Measurements from ENCODE around the gene ENOSF1. TPM values are rescaled to one million over a fixed set of nuclear protein-coding genes. Genes with fewer than 3 reads are reported as not detected.
A peak's percentile ranks its signal among the peaks of the same experiment; 100 is the strongest.
"Not testable (repeated sequence)": the region's sequence is repeated elsewhere in the genome, so short reads cannot be mapped to it uniquely, and the experiment has no call there.

Gene ENOSF1
- total RNA-seq, 4 donors from 2014 or later, result 57.5 to 192 (median 101) TPM

DNA sequence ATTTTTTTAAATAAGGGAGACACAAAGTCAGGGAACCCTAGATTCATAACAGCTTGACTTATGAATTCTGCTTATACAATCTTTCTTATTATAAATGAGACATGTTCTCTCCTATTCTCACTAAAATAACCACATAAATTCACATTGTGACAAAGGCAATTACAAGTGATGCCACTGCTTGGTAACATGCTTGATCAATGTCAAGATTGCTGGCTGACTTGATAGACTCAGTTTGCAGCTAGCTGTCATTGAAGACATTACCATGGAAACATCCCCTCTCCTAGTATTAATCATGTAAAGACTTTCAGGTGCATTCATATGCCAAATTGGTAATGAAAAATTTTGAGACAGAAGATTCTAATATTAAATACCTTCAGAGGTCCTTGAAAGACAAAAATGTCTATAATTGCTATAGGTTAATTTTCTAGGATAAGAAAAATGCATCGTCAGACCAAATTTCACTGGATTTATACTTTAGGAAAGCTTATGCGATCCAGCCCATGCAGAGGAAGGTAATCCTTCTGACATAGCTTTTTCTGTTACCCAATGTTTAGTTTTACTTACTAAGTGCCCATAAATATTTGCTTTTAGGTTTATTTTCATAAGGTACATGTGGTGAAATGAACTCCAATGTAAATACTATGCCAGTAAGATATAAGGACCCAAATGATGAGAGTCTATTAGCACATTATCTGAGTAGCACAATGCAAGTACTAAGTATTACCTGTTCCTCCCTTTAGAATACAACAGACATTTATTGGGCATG is 32.6 kb upstream of the ENOSF1 start:
- no peaks in the 10 kb centered on the region for H3K4me1 ChIP-seq
- intact Hi-C loops (cut with DNase I), result loop anchor here (5.0 kb wide), 1 partner anchor 87 kb away; no protein-coding TSS in a partner anchor
- no peaks in the 10 kb centered on the region for H3K9me3 ChIP-seq
- H3K27me3 ChIP-seq, result no peaks in the 10 kb centered on the region
- H3K27ac ChIP-seq, result no peak overlapping the region
- WGBS, 2 donors, result 97% methylated on average over 2 of the region's 2 CpGs
- no peak overlapping the region for H3K4me3 ChIP-seq (replicated peaks in 1 of 3)
- H3K36me3 ChIP-seq, result no peaks in the 10 kb centered on the region
- DNase-seq, result no peak
- TF ChIP-seq, protein P1, sequence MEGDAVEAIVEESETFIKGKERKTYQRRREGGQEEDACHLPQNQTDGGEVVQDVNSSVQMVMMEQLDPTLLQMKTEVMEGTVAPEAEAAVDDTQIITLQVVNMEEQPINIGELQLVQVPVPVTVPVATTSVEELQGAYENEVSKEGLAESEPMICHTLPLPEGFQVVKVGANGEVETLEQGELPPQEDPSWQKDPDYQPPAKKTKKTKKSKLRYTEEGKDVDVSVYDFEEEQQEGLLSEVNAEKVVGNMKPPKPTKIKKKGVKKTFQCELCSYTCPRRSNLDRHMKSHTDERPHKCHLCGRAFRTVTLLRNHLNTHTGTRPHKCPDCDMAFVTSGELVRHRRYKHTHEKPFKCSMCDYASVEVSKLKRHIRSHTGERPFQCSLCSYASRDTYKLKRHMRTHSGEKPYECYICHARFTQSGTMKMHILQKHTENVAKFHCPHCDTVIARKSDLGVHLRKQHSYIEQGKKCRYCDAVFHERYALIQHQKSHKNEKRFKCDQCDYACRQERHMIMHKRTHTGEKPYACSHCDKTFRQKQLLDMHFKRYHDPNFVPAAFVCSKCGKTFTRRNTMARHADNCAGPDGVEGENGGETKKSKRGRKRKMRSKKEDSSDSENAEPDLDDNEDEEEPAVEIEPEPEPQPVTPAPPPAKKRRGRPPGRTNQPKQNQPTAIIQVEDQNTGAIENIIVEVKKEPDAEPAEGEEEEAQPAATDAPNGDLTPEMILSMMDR (IDR thresholded peaks at IDR 0.05), result no peak
- TF ChIP-seq POLR2A (IDR thresholded peaks at IDR 0.05), result no peak

DNA sequence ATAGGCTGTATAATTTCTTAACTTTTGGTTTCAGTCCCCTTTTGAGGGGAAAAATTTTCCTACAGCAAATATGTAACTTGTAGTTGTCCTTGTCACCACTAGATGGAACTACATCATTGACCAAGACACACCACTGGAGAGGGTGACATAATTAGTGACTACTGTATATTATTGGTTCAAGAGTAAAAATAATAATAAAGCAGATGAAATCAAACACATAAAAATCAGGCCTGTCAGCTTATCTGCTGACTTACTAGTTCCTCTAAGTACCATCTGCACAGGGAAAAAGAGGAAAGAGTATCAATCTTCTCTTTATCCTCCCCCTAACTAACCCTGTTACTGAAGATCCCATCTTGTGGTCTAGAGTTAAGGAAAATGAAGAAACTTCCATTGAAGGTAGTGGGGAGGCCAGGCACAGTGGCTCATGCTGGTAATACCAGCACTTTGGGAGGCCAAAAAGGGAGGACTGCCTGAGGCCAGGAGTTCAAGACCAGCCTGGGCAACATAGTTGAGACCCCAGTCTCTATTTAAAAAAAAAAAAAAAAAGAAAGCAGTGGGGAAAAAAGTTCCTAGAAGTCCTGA is 29.6 kb upstream of the ENOSF1 start:
- no peak for DNase-seq
- intact Hi-C loops (cut with DNase I), result loop anchor here (5.0 kb wide), 1 partner anchor 90 kb away; no protein-coding TSS in a partner anchor
- Histone ChIP-seq H3K4me3 (replicated peaks in 1 of 3) (no peak overlapping the region), H3K27me3 (no peaks in the 10 kb centered on the region), H3K27ac (no peak overlapping the region), H3K36me3 (peaks cover 0 to 5% of the 10 kb centered on the region in 2 donors), H3K9me3 (no peaks in the 10 kb centered on the region), H3K4me1 (no peaks in the 10 kb centered on the region)
- TF ChIP-seq, protein P1 (IDR thresholded peaks at IDR 0.05), result peak; percentile 44 to 87 (median 72)
- no peak for TF ChIP-seq POLR2A (IDR thresholded peaks at IDR 0.05)

DNA sequence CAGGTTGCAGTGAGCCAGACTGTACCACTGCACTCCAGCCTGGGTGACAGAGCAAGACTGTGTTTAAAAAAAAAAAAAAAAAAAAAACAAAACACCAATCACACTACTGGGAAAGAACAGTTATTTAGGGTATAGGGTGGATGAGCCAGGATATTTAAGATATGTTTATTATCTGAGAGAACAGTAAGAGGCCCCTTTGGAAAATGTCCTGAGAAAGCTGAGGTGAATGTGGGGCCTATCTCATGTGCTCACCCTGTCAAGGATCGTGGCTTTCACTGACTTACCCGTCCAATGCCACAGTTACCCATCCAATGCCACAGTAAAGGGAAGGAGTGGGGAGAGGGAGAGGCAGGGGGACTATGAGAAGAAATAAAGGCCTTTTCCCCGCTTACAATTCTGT is 19.9 kb upstream of the ENOSF1 start:
- Histone ChIP-seq H3K27ac (no peak overlapping the region), H3K27me3 (no peaks in the 10 kb centered on the region), H3K9me3 (no peaks in the 10 kb centered on the region), H3K4me3 (replicated peaks in 1 of 3) (no peak overlapping the region), H3K4me1 (no peaks in the 10 kb centered on the region), H3K36me3 (peaks cover 8 to 13% of the 10 kb centered on the region in 2 donors)
- TF ChIP-seq, protein P1 (IDR thresholded peaks at IDR 0.05), result no peak
- no peak for TF ChIP-seq POLR2A (IDR thresholded peaks at IDR 0.05)
- WGBS, 2 donors, result 96 to 97% methylated on average over 3 of the region's 3 CpGs
- intact Hi-C loops (cut with DNase I), result no loop called here
- DNase-seq, result no peak

DNA sequence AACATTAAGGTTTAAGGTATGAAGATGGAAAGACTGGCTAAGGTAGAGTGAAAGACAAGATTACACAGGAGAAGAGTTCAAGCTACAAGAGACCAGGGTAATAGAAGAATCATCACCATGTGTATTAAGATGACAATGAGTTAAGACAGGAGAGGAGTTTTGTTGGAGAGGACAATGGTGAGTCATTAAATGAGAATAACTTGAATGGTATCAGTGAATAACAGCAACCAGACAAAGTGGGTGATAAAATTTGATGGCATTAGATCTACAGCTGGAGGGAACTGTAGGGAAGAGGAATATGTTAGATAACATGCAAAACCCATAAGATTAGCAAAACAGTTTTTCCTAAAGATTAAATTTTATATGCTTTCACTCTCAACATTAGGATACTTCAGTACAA is 18.8 kb upstream of the ENOSF1 start:
- Histone ChIP-seq H3K9me3 (no peaks in the 10 kb centered on the region), H3K4me3 (replicated peaks in 1 of 3) (no peak overlapping the region), H3K27ac (no peak overlapping the region), H3K27me3 (no peaks in the 10 kb centered on the region), H3K36me3 (peaks cover 6 to 8% of the 10 kb centered on the region in 2 donors), H3K4me1 (no peaks in the 10 kb centered on the region)
- intact Hi-C loops (cut with DNase I), result no loop called here
- TF ChIP-seq, protein P1 (IDR thresholded peaks at IDR 0.05), result no peak
- TF ChIP-seq POLR2A (IDR thresholded peaks at IDR 0.05), result no peak
- DNase-seq, result no peak

DNA sequence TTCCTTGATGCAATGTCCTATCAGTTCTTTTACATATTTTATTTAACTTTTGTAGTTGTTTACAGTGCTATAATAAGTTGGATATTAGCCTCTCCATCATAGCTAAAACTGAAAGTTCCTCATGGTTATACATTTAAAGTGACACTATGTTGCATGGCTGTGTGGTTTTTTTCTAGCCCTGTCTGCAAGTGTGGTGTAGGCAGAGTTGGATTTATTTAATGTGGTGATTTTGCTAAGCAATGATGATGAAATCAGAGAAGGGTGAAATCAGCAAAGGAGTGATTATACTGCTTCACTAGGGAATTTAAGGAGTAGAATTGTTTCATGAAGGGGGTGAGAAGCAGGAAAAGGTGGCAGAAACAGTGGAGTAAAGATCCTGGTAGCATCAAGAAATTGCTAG is 18.3 kb upstream of the ENOSF1 start:
- H3K4me3 ChIP-seq (replicated peaks in 1 of 3), result no peak overlapping the region
- intact Hi-C loops (cut with DNase I), result no loop called here
- H3K27ac ChIP-seq, result no peak overlapping the region
- TF ChIP-seq, protein P1 (IDR thresholded peaks at IDR 0.05), result no peak
- TF ChIP-seq POLR2A (IDR thresholded peaks at IDR 0.05), result no peak
- H3K9me3 ChIP-seq, result no peaks in the 10 kb centered on the region
- no peaks in the 10 kb centered on the region for H3K4me1 ChIP-seq
- peaks cover 4% of the 10 kb centered on the region in 2 donors for H3K36me3 ChIP-seq
- DNase-seq, result no peak
- no peaks in the 10 kb centered on the region for H3K27me3 ChIP-seq

DNA sequence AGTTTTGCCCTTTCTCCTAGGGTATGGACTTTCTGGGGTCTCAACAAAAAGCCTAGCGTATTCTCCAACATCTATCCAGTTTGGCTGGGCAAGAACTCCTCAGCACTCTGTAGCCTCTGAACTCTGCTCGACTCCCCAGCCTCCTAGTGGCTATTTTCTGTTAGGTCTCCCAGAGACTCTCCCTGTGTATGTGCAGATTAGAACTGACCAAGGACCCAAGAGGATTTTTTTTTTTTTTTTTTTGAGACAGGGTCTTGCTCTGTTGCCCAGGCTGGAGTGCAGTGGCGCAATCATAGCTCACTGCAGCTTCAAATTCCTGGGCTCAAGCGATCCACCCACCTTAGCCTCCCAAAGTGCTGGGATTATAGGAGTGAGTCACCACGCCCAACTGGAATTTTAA is 17.7 kb upstream of the ENOSF1 start:
- H3K9me3 ChIP-seq; H3K4me3 ChIP-seq (replicated peaks in 1 of 3); H3K27ac ChIP-seq; DNase-seq; H3K36me3 ChIP-seq; intact Hi-C loops (cut with DNase I); H3K27me3 ChIP-seq; H3K4me1 ChIP-seq: not testable (repeated sequence)
- WGBS, 2 donors, result 97 to 98% methylated on average over 5 of the region's 5 CpGs

All from thyroid gland (tissue), 4 donors.